ENCODE data around the gene SMC1B.
"Not testable (repeated sequence)": the region's sequence is repeated elsewhere in the genome, so short reads cannot be mapped to it uniquely, and the experiment has no call there.

Gene SMC1B

GRCh38 chr22:45358127-45358526 is 55.3 kb downstream of the SMC1B start:
- Histone ChIP-seq H3K36me3 (ENCODE audit: control insufficient read depth in 1 of 2, insufficient read depth in 2 of 2, low read length in 2 of 2) (no peaks in the 10 kb centered on the region), H3K23ac (ENCODE audit: low read length) (no peak overlapping the region), H3K9ac (ENCODE audit: low read length) (no peak overlapping the region), H3K79me2 (ENCODE audit: control insufficient read depth, insufficient read depth, low read length, poor library complexity) (no peaks in the 10 kb centered on the region), H2BK12ac (ENCODE audit: low read length) (no peak overlapping the region), H2AK5ac (ENCODE audit: low read length) (no peak overlapping the region), H4K8ac (ENCODE audit: low read depth, low read length) (no peak overlapping the region), H3K14ac (ENCODE audit: low read length) (no peak overlapping the region), H3K18ac (ENCODE audit: low read length) (no peak overlapping the region), H3K4me2 (ENCODE audit: low read length) (no peak overlapping the region), H3K4ac (ENCODE audit: low read depth, low read length) (no peak overlapping the region), H3K4me3 (ENCODE audit: low read depth, low read length) (no peak overlapping the region), H4K91ac (ENCODE audit: low read depth, low read length) (no peak overlapping the region), H4K12ac (ENCODE audit: low read depth, low read length) (no peak overlapping the region), H3K4me1 (ENCODE audit: control insufficient read depth in 1 of 2, insufficient read depth in 2 of 2, low read length in 2 of 2) (no peaks in the 10 kb centered on the region), H2BK120ac (ENCODE audit: insufficient read depth, low read length, poor library complexity) (no peak overlapping the region), H2AFZ (ENCODE audit: insufficient read depth, low read length, poor library complexity) (no peak overlapping the region), H2BK5ac (ENCODE audit: low read depth, low read length, poor library complexity) (no peak overlapping the region), H3K9me3 (ENCODE audit: insufficient read depth, low read depth, low read length) (no peaks in the 10 kb centered on the region), H3K27me3 (ENCODE audit: insufficient read depth, low read length) (no peaks in the 10 kb centered on the region), H3K79me1 (ENCODE audit: low read length) (no peaks in the 10 kb centered on the region), H3K27ac (ENCODE audit: low read depth, low read length) (no peak overlapping the region)
- no CpG with 5 or more reads among the region's 1 CpG for WGBS (ENCODE audit: extremely low coverage, insufficient coverage, insufficient read length)
- DNase-seq: no peak

- WGBS (ENCODE audit: extremely low coverage, insufficient coverage, insufficient read length): no CpG with 5 or more reads among the region's 1 CpG
- DNase-seq: no peak
- no peak overlapping the region for H2BK120ac ChIP-seq (ENCODE audit: insufficient read depth, low read length, poor library complexity)
Measured at GRCh38 chr22:45357490-45357889, 55.9 kb downstream of the SMC1B start.

GRCh38 chr22:45353786-45354185 is 59.6 kb downstream of the SMC1B start:
- Histone ChIP-seq H3K23ac (ENCODE audit: low read length) (no peak overlapping the region), H4K8ac (ENCODE audit: low read depth, low read length) (no peak overlapping the region), H2BK5ac (ENCODE audit: low read depth, low read length, poor library complexity) (no peak overlapping the region), H2BK12ac (ENCODE audit: low read length) (no peak overlapping the region), H4K12ac (ENCODE audit: low read depth, low read length) (no peak overlapping the region), H3K79me1 (ENCODE audit: low read length) (peaks cover 2% of the 10 kb centered on the region), H3K4me2 (ENCODE audit: low read length) (no peak overlapping the region), H3K4me1 (ENCODE audit: control insufficient read depth in 1 of 2, insufficient read depth in 2 of 2, low read length in 2 of 2) (peaks cover 0 to 7% of the 10 kb centered on the region in 2 experiments), H3K14ac (ENCODE audit: low read length) (no peak overlapping the region), H3K4me3 (ENCODE audit: low read depth, low read length) (no peak overlapping the region), H3K18ac (ENCODE audit: low read length) (no peak overlapping the region), H3K27ac (ENCODE audit: low read depth, low read length) (no peak overlapping the region), H3K79me2 (ENCODE audit: control insufficient read depth, insufficient read depth, low read length, poor library complexity) (no peaks in the 10 kb centered on the region), H3K9ac (ENCODE audit: low read length) (no peak overlapping the region), H3K27me3 (ENCODE audit: insufficient read depth, low read length) (no peaks in the 10 kb centered on the region), H2AFZ (ENCODE audit: insufficient read depth, low read length, poor library complexity) (no peak overlapping the region), H3K9me3 (ENCODE audit: insufficient read depth, low read depth, low read length) (no peaks in the 10 kb centered on the region), H2AK5ac (ENCODE audit: low read length) (no peak overlapping the region), H3K36me3 (ENCODE audit: control insufficient read depth in 1 of 2, insufficient read depth in 2 of 2, low read length in 2 of 2) (no peaks in the 10 kb centered on the region), H4K91ac (ENCODE audit: low read depth, low read length) (no peak overlapping the region), H3K4ac (ENCODE audit: low read depth, low read length) (no peak overlapping the region), H2BK120ac (ENCODE audit: insufficient read depth, low read length, poor library complexity) (no peak overlapping the region)
- peak in 1 of 2 donors; percentile 40 for DNase-seq
- WGBS (ENCODE audit: extremely low coverage, insufficient coverage, insufficient read length): no CpG with 5 or more reads among the region's 5 CpGs

More at GRCh38 chr22:45357490-45357889, 55.9 kb downstream of the SMC1B start:
- Histone ChIP-seq H2BK12ac (ENCODE audit: low read length) (no peak overlapping the region), H3K14ac (ENCODE audit: low read length) (no peak overlapping the region), H2BK5ac (ENCODE audit: low read depth, low read length, poor library complexity) (no peak overlapping the region), H3K4me1 (ENCODE audit: control insufficient read depth in 1 of 2, insufficient read depth in 2 of 2, low read length in 2 of 2) (peaks cover 0 to 2% of the 10 kb centered on the region in 2 experiments), H3K4me3 (ENCODE audit: low read depth, low read length) (no peak overlapping the region), H2AK5ac (ENCODE audit: low read length) (no peak overlapping the region), H3K18ac (ENCODE audit: low read length) (no peak overlapping the region), H4K8ac (ENCODE audit: low read depth, low read length) (no peak overlapping the region), H3K36me3 (ENCODE audit: control insufficient read depth in 1 of 2, insufficient read depth in 2 of 2, low read length in 2 of 2) (no peaks in the 10 kb centered on the region), H4K91ac (ENCODE audit: low read depth, low read length) (no peak overlapping the region), H3K4me2 (ENCODE audit: low read length) (no peak overlapping the region), H2AFZ (ENCODE audit: insufficient read depth, low read length, poor library complexity) (no peak overlapping the region), H3K9ac (ENCODE audit: low read length) (no peak overlapping the region), H3K79me1 (ENCODE audit: low read length) (no peaks in the 10 kb centered on the region), H3K9me3 (ENCODE audit: insufficient read depth, low read depth, low read length) (no peaks in the 10 kb centered on the region), H3K27ac (ENCODE audit: low read depth, low read length) (no peak overlapping the region), H3K23ac (ENCODE audit: low read length) (no peak overlapping the region), H4K12ac (ENCODE audit: low read depth, low read length) (no peak overlapping the region), H3K4ac (ENCODE audit: low read depth, low read length) (no peak overlapping the region), H3K79me2 (ENCODE audit: control insufficient read depth, insufficient read depth, low read length, poor library complexity) (no peaks in the 10 kb centered on the region), H3K27me3 (ENCODE audit: insufficient read depth, low read length) (no peaks in the 10 kb centered on the region)

- H3K4me3 ChIP-seq (ENCODE audit: low read depth, low read length); H2BK5ac ChIP-seq (ENCODE audit: low read depth, low read length, poor library complexity): not testable (repeated sequence)
Measured at GRCh38 chr22:45352757-45353156, 60.6 kb downstream of the SMC1B start.

More at GRCh38 chr22:45352757-45353156, 60.6 kb downstream of the SMC1B start:
- H4K91ac ChIP-seq (ENCODE audit: low read depth, low read length); H3K18ac ChIP-seq (ENCODE audit: low read length); H3K4me1 ChIP-seq (ENCODE audit: control insufficient read depth in 1 of 2, insufficient read depth in 2 of 2, low read length in 2 of 2); H3K4ac ChIP-seq (ENCODE audit: low read depth, low read length); H2AK5ac ChIP-seq (ENCODE audit: low read length); H3K4me2 ChIP-seq (ENCODE audit: low read length); H4K8ac ChIP-seq (ENCODE audit: low read depth, low read length); H2BK120ac ChIP-seq (ENCODE audit: insufficient read depth, low read length, poor library complexity); H3K36me3 ChIP-seq (ENCODE audit: control insufficient read depth in 1 of 2, insufficient read depth in 2 of 2, low read length in 2 of 2); H3K27me3 ChIP-seq (ENCODE audit: insufficient read depth, low read length); H2BK12ac ChIP-seq (ENCODE audit: low read length); H2AFZ ChIP-seq (ENCODE audit: insufficient read depth, low read length, poor library complexity); H3K9ac ChIP-seq (ENCODE audit: low read length); H3K9me3 ChIP-seq (ENCODE audit: insufficient read depth, low read depth, low read length); H4K12ac ChIP-seq (ENCODE audit: low read depth, low read length); H3K23ac ChIP-seq (ENCODE audit: low read length); H3K27ac ChIP-seq (ENCODE audit: low read depth, low read length); H3K14ac ChIP-seq (ENCODE audit: low read length); H3K79me1 ChIP-seq (ENCODE audit: low read length); H3K79me2 ChIP-seq (ENCODE audit: control insufficient read depth, insufficient read depth, low read length, poor library complexity): not testable (repeated sequence)
- DNase-seq: peak; percentile 89 to 95
- WGBS (ENCODE audit: extremely low coverage, insufficient coverage, insufficient read length): no CpG with 5 or more reads among the region's 5 CpGs

All from trophoblast cell (in vitro differentiated cells and primary cell).